DOHH2 (cell line): ENCODE measurements around the gene DES.
"Not testable (repeated sequence)": the region's sequence is repeated elsewhere in the genome, so short reads cannot be mapped to it uniquely, and the experiment has no call there.

Experiments
- H3F3A ChIP-seq: fragments of 200-600 bp; sonication (generic), shearing (Covaris generic); 2 replicates; pipeline ENCODE4 v1.6.0; 2016; ENCODE audit warnings: antibody characterized with exemption, mild to moderate bottlenecking; ENCODE audit not compliant: control insufficient read depth, insufficient read depth
- H3K27ac ChIP-seq: fragments of 200-600 bp; sonication (generic); 2 replicates; pipeline ENCODE4 v1.5.1; 2014; ENCODE audit warnings: low read depth, mild to moderate bottlenecking, low read length, moderate library complexity
- H3K27me3 ChIP-seq: fragments of 200-600 bp; sonication (generic); 2 replicates; pipeline ENCODE4 v1.6.1; 2014; ENCODE audit warnings: mild to moderate bottlenecking, low read length, mixed read lengths; ENCODE audit not compliant: control insufficient read depth
- H3K36me3 ChIP-seq: fragments of 200-600 bp; sonication (generic); 2 replicates; pipeline ENCODE4 v1.6.1; 2014; ENCODE audit warnings: mild to moderate bottlenecking, low read length, moderate library complexity, mixed read lengths; ENCODE audit not compliant: control insufficient read depth
- H3K4me1 ChIP-seq: fragments of 200-600 bp; sonication (generic); 2 replicates; pipeline ENCODE4 v1.6.1; 2014; ENCODE audit warnings: mild to moderate bottlenecking, low read length, mixed read lengths; ENCODE audit not compliant: control insufficient read depth
- H3K4me2 ChIP-seq: fragments of 200-600 bp; sonication (generic); 2 replicates; pipeline ENCODE4 v1.6.0; 2014; ENCODE audit warnings: mild to moderate bottlenecking, low read length, moderate library complexity
- H3K4me3 ChIP-seq: fragments of 200-600 bp; sonication (generic); 2 replicates; pipeline ENCODE4 v1.5.1; 2014; ENCODE audit warnings: mild to moderate bottlenecking, low read length, mixed read lengths
- H3K79me2 ChIP-seq: fragments of 200-600 bp; sonication (generic); 2 replicates; pipeline ENCODE4 v1.6.1; 2014; ENCODE audit warnings: mild to moderate bottlenecking, low read length, mixed read lengths; ENCODE audit not compliant: control insufficient read depth
- H3K9me2 ChIP-seq: fragments of 200-600 bp; sonication (generic); replicated peaks from 2 replicates; pipeline ENCODE4 v1.6.1; 2014; ENCODE audit warnings: mild to moderate bottlenecking, low read length, mixed read lengths; ENCODE audit not compliant: control insufficient read depth
- H3K9me3 ChIP-seq: fragments of 200-600 bp; sonication (generic); 2 replicates; pipeline ENCODE4 v1.6.1; 2014; ENCODE audit warnings: antibody characterized with exemption, low read length, mixed read lengths; ENCODE audit not compliant: control insufficient read depth, insufficient read depth
- H4K20me1 ChIP-seq: fragments of 200-600 bp; sonication (generic); 2 replicates; pipeline ENCODE4 v1.6.0; 2014; ENCODE audit warnings: low read depth, mild to moderate bottlenecking, antibody characterized with exemption, low read length, moderate library complexity; ENCODE audit not compliant: control insufficient read depth, insufficient read depth
- EZH2phosphoT487 ChIP-seq: fragments of 200-600 bp; sonication (generic); IDR thresholded peaks from 2 replicates; pipeline ENCODE4 v1.6.1; 2017; ENCODE audit warnings: borderline replicate concordance, mild to moderate bottlenecking, antibody characterized with exemption, low read length, moderate library complexity, mixed read lengths
- TF ChIP-seq, protein P1 (sequence below): fragments of 200-600 bp; sonication (generic); IDR thresholded peaks from one replicate; pipeline ENCODE4 v1.5.1; 2014; ENCODE audit warnings: antibody characterized with exemption, mild to moderate bottlenecking, low read depth, low read length; ENCODE audit not compliant: poor library complexity, severe bottlenecking

Gene DES

GRCh38 chr2:219388907-219389156, 29.3 kb upstream of the DES start:
- Histone ChIP-seq H3K36me3 (peaks cover 14% of the 10 kb centered on the region), H3F3A (no peaks in the 10 kb centered on the region), H3K27me3 (no peaks in the 10 kb centered on the region), H3K4me3 (peak overlapping the region; percentile 70), H3K4me1 (peaks cover 16% of the 10 kb centered on the region), H3K4me2 (peak overlapping the region; percentile 87), H4K20me1 (no peaks in the 10 kb centered on the region), H3K9me2 (no peaks in the 10 kb centered on the region), H3K27ac (peak overlapping the region; percentile 9; the same call in 1 of the 2 replicates), H3K9me3 (no peaks in the 10 kb centered on the region), H3K79me2 (peaks cover 10% of the 10 kb centered on the region)
- TF ChIP-seq EZH2phosphoT487, result no peak
- TF ChIP-seq, protein P1, sequence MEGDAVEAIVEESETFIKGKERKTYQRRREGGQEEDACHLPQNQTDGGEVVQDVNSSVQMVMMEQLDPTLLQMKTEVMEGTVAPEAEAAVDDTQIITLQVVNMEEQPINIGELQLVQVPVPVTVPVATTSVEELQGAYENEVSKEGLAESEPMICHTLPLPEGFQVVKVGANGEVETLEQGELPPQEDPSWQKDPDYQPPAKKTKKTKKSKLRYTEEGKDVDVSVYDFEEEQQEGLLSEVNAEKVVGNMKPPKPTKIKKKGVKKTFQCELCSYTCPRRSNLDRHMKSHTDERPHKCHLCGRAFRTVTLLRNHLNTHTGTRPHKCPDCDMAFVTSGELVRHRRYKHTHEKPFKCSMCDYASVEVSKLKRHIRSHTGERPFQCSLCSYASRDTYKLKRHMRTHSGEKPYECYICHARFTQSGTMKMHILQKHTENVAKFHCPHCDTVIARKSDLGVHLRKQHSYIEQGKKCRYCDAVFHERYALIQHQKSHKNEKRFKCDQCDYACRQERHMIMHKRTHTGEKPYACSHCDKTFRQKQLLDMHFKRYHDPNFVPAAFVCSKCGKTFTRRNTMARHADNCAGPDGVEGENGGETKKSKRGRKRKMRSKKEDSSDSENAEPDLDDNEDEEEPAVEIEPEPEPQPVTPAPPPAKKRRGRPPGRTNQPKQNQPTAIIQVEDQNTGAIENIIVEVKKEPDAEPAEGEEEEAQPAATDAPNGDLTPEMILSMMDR, result no peak

DNA sequence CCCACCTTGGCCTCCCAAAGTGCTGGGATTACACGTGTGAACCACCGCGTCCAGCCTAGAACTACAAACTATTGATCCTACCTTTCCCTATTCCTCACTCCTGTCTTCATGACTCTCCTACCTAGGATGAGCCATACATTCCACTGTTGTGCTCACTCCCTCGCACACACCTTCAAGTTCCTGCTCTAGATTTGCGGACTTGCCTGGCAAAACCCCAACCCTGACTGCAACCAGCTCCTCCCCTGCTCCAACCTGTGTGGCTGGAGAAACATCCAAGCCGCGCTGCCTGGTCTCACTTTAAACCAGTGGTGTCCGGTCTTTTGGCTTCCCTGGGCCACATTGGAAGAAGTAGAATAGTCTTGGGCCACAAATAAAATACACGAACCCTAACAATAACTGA, 25.4 kb upstream of the DES start:
- Histone ChIP-seq H3K9me3 (no peaks in the 10 kb centered on the region), H3K79me2 (no peaks in the 10 kb centered on the region), H3K27me3 (no peaks in the 10 kb centered on the region), H3K9me2 (no peaks in the 10 kb centered on the region), H3K27ac (no peak overlapping the region), H3K4me2 (no peak overlapping the region), H3K4me1 (peaks cover 7% of the 10 kb centered on the region), H4K20me1 (no peaks in the 10 kb centered on the region), H3F3A (no peaks in the 10 kb centered on the region), H3K4me3 (no peak overlapping the region), H3K36me3 (no peaks in the 10 kb centered on the region)
- TF ChIP-seq, protein P1, result no peak
- TF ChIP-seq EZH2phosphoT487, result no peak

DNA sequence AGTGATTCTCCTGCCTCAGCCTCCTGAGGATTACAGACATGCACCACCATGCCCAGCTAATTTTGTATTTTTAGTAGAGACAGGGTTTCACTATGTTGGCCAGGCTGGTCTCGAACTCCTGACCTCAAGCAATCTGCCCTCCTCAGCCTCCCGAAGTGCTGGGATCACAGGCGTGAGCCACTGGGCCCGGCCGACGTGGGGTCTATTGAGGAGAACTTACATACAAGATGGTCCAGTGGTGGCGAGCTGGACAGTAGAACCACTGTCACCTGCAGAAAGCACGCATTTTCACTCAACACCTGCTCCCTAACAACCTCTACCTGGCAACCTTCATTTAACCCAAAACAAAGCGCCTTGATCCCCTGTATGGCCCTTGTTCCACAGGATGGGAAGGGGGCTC, 23.1 kb upstream of the DES start:
- not testable (repeated sequence) for H4K20me1 ChIP-seq, H3K27ac ChIP-seq, H3K4me2 ChIP-seq, H3K27me3 ChIP-seq, H3K9me2 ChIP-seq, H3K79me2 ChIP-seq, H3K36me3 ChIP-seq, H3K4me1 ChIP-seq, H3F3A ChIP-seq, H3K4me3 ChIP-seq, H3K9me3 ChIP-seq

DNA sequence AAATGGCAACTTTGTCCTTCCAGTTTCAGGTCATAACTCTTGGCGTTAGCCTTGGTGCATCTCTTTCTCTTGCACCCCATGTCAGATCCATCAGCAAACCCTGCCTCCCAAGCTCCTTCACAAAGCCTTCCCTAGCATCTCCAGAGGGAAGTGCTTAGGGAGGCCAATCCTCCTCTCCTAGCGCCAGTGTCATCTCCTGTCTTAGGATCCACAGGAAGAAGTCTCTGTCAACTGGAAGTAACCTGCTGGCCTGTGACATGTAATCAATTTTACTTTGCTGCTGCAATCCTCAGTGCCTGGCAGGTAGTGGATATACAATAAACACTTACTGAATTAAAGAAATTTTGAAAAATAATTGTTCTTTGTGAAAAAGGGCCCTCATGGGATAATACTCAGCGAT, 22.6 kb upstream of the DES start:
- H3F3A ChIP-seq, result no peaks in the 10 kb centered on the region
- H3K4me2 ChIP-seq, result no peak overlapping the region
- H4K20me1 ChIP-seq, result no peaks in the 10 kb centered on the region
- H3K9me3 ChIP-seq, result no peaks in the 10 kb centered on the region
- no peaks in the 10 kb centered on the region for H3K9me2 ChIP-seq
- H3K79me2 ChIP-seq, result no peaks in the 10 kb centered on the region
- H3K27ac ChIP-seq, result no peak overlapping the region
- TF ChIP-seq, protein P1, result no peak
- no peak for TF ChIP-seq EZH2phosphoT487
- H3K36me3 ChIP-seq, result no peaks in the 10 kb centered on the region
- no peak overlapping the region for H3K4me3 ChIP-seq
- no peaks in the 10 kb centered on the region for H3K4me1 ChIP-seq
- no peaks in the 10 kb centered on the region for H3K27me3 ChIP-seq
